HCT116 (cell line): ENCODE results near the gene KRT39. TPM values are rescaled to one million over a fixed set of nuclear protein-coding genes. Genes with fewer than 3 reads are reported as not detected.
A peak's percentile ranks its signal among the peaks of the same experiment; 100 is the strongest.

Source experiments
- ATAC-seq: fragments of 200-7000 bp; cut with Tn5 transposase; 2 replicates; pipeline ENCODE4 v1.9.1; 2020; ENCODE audit warnings: mild to moderate bottlenecking, moderate library complexity
- BruUV-seq: library from RNA; stranded (reverse); fragments of 400-500 nt; replicated peaks from 2 replicates; lab custom pipeline; 2021; lab: Mats Ljungman, UMichigan
- CTCF ChIA-PET: fragments of 300-600 bp; sonication (Branson Sonifier 250); formaldehyde crosslinking; loops from one replicate; lab custom pipeline; 2021; ENCODE audit warnings: antibody characterized with exemption; lab: Charles Lee
- POLR2A ChIA-PET: fragments of 300-600, 350-600 bp; sonication (Branson Sonifier 250); formaldehyde crosslinking; loops from one replicate; lab custom pipeline; 2021; ENCODE audit warnings: antibody characterized with exemption; lab: Charles Lee
- RAD21 ChIA-PET, 2 experiments: fragments of 300-600 bp; sonication (Branson Sonifier 250); formaldehyde crosslinking; loops; one replicate each; lab custom pipeline; 2023; ENCODE audit warnings: low total read pairs in 2 of 2; ENCODE audit not compliant: uncharacterized antibody in 2 of 2, unreplicated experiment in 2 of 2, low non-redundant PET in 1 of 2; lab: Charles Lee
- DNase-seq: peaks from one replicate; pipeline ENCODE4 v3.0.0-alpha.2; 2010; ENCODE audit warnings: low read depth, low spot score
- H2AFZ ChIP-seq: fragments of 200-600 bp; shearing (Covaris generic), sonication (generic); 2 replicates; pipeline ENCODE4 v1.6.1; 2017; ENCODE audit warnings: low read depth, mixed run types, mixed read lengths, antibody characterized with exemption, low read length; ENCODE audit not compliant: poor library complexity, severe bottlenecking
- H3K27ac ChIP-seq: 2 replicates; pipeline ENCODE4 v1.5.1; 2012; ENCODE audit warnings: low read depth, low read length
- H3K27me3 ChIP-seq: fragments of 200-600 bp; sonication (generic); 2 replicates; pipeline ENCODE4 v1.6.1; 2016; ENCODE audit warnings: mixed run types, low read length, mixed read lengths; ENCODE audit not compliant: insufficient read depth
- H3K36me3 ChIP-seq, 2 experiments: fragments of 200-500 bp in 1 of 2; fragments of 200-600 bp in 1 of 2; sonication (Bioruptor generic) in 1 of 2; sonication (generic) in 1 of 2; 2 replicates each; pipeline versions ENCODE4 v1.5.1 to v1.6.1; 2014 to 2016; ENCODE audit warnings: low read length in 2 of 2, inconsistent platforms in 1 of 2, mixed read lengths in 1 of 2, mixed run types in 1 of 2; ENCODE audit not compliant: insufficient read depth in 2 of 2, control insufficient read depth in 1 of 2
- H3K4me1 ChIP-seq, 2 experiments: fragments of 200-600 bp in 1 of 2; sonication (generic) in 1 of 2; 2 replicates each; pipeline versions ENCODE4 v1.5.1 to v1.6.1; 2012 to 2017; ENCODE audit warnings: low read length in 2 of 2, inconsistent platforms in 1 of 2, mild to moderate bottlenecking in 1 of 2, mixed read lengths in 1 of 2, mixed run types in 1 of 2, moderate library complexity in 1 of 2; ENCODE audit not compliant: insufficient read depth in 2 of 2, control insufficient read depth in 1 of 2
- H3K4me2 ChIP-seq: fragments of 200-600 bp; sonication (generic); 2 replicates; pipeline ENCODE4 v1.6.1; 2017; ENCODE audit warnings: mixed run types, low read length, mixed read lengths
- H3K4me3 ChIP-seq, 2 experiments: fragments of 200-600 bp in 1 of 2; sonication (generic) in 1 of 2; replicated peaks in 1 of 2; 2 replicates each; pipeline ENCODE4 v1.5.1; 2011 to 2016; ENCODE audit warnings: low read length in 2 of 2, control low read depth in 1 of 2, low read depth in 1 of 2, mild to moderate bottlenecking in 1 of 2, mixed read lengths in 1 of 2, mixed run types in 1 of 2
- H3K79me2 ChIP-seq: fragments of 200-600 bp; sonication (generic); 2 replicates; pipeline ENCODE4 v1.6.1; 2017; ENCODE audit warnings: mild to moderate bottlenecking, mixed run types, low read length, moderate library complexity, mixed read lengths; ENCODE audit not compliant: insufficient read depth
- H3K9ac ChIP-seq: fragments of 200-600 bp; sonication (generic); 2 replicates; pipeline ENCODE4 v1.6.1; 2016; ENCODE audit warnings: low read length, mixed read lengths
- H3K9me2 ChIP-seq: fragments of 200-600 bp; sonication (generic), shearing (Covaris generic); 2 replicates; pipeline ENCODE4 v1.6.1; 2017; ENCODE audit warnings: mixed run types, mild to moderate bottlenecking, moderate library complexity; ENCODE audit not compliant: insufficient read depth
- H3K9me3 ChIP-seq, 2 experiments: fragments of 200-500 bp in 1 of 2; fragments of 200-600 bp in 1 of 2; sonication (Bioruptor generic) in 1 of 2; sonication (generic) in 1 of 2; 2 replicates each; pipeline ENCODE4 v1.6.1; 2014 to 2017; ENCODE audit warnings: low read length in 2 of 2, mixed read lengths in 2 of 2, inconsistent platforms in 1 of 2, low read depth in 1 of 2, mild to moderate bottlenecking in 1 of 2, mixed run types in 1 of 2, moderate library complexity in 1 of 2; ENCODE audit not compliant: control insufficient read depth in 1 of 2, insufficient read depth in 1 of 2
- H4K20me1 ChIP-seq: fragments of 200-600 bp; sonication (generic), shearing (Covaris generic); 2 replicates; pipeline ENCODE4 v1.6.1; 2017; ENCODE audit warnings: mixed run types, mild to moderate bottlenecking, moderate library complexity; ENCODE audit not compliant: insufficient read depth
- CBX3 ChIP-seq: IDR thresholded peaks from 2 replicates; pipeline ENCODE4 v1.6.1; 2012; ENCODE audit warnings: low read depth
- EGR1 ChIP-seq: IDR thresholded peaks from 2 replicates; pipeline ENCODE4 v1.6.1; 2012; ENCODE audit warnings: low read depth
- EZH2 ChIP-seq: fragments of 200-600 bp; sonication (generic); IDR thresholded peaks from 2 replicates; pipeline ENCODE4 v1.6.1; 2017; ENCODE audit warnings: antibody characterized with exemption, mixed run types
- EZH2phosphoT487 ChIP-seq: fragments of 200-600 bp; IDR thresholded peaks from 2 replicates; pipeline ENCODE4 v1.6.1; 2018; ENCODE audit warnings: antibody characterized with exemption, borderline replicate concordance
- FOSL1 ChIP-seq: IDR thresholded peaks from 2 replicates; pipeline ENCODE4 v1.6.1; 2012; ENCODE audit warnings: low read depth
- JUND ChIP-seq: IDR thresholded peaks from 2 replicates; pipeline ENCODE4 v1.6.1; 2012
- POLR2AphosphoS5 ChIP-seq: IDR thresholded peaks from 2 replicates; pipeline ENCODE4 v1.6.1; 2011; ENCODE audit warnings: mild to moderate bottlenecking, low read depth, low read length, moderate library complexity
- RAD21 ChIP-seq: IDR thresholded peaks from 2 replicates; pipeline ENCODE4 v1.6.1; 2012; ENCODE audit warnings: low read depth, mild to moderate bottlenecking
- SIN3A ChIP-seq: IDR thresholded peaks from 2 replicates; pipeline ENCODE4 v1.6.1; 2012; ENCODE audit warnings: low read depth
- SP1 ChIP-seq: IDR thresholded peaks from 2 replicates; pipeline ENCODE4 v1.6.1; 2012; ENCODE audit warnings: low read depth
- SRF ChIP-seq: IDR thresholded peaks from 2 replicates; pipeline ENCODE4 v1.6.1; 2012; ENCODE audit warnings: low read depth
- TCF7L2 ChIP-seq: IDR thresholded peaks from 2 replicates; pipeline ENCODE4 v1.7.0; 2011; ENCODE audit warnings: borderline replicate concordance, inconsistent platforms; ENCODE audit not compliant: insufficient read depth, insufficient read length; ENCODE audit errors: extremely low read depth
- ZFX ChIP-seq: fragments of 450-650 bp; IDR thresholded peaks from 2 replicates; pipeline ENCODE4 v1.6.1; 2017
- ZNF274 ChIP-seq: fragments of 200-500 bp; sonication (Bioruptor generic); IDR thresholded peaks from 2 replicates; pipeline ENCODE4 v1.6.1; 2014; ENCODE audit warnings: mild to moderate bottlenecking, low read depth, low read length, inconsistent platforms
- intact Hi-C: fragments of 100-400 bp; cut with micrococcal nuclease; formaldehyde crosslinking; loops from 2 replicates; pipeline ENCODE4 v1.10.0; 2022
- total RNA-seq: library from RNA; stranded (reverse); gene quantifications from one replicate; pipeline ENCODE4 v1.2.1, GENCODE V29; 2021; ENCODE audit not compliant: unreplicated experiment
- TF ChIP-seq, protein P1 (sequence below): IDR thresholded peaks from 2 replicates; pipeline ENCODE4 v1.6.1; 2012
- TF ChIP-seq, protein P2 (sequence below): IDR thresholded peaks from 2 replicates; pipeline ENCODE4 v1.6.1; 2012; ENCODE audit warnings: low read depth

KRT39 gene
- total RNA-seq, 1 experiment from 2014 or later: not detected

GRCh38 chr17:40997361-40997760 is 30.6 kb upstream of the KRT39 start:
- H3K27me3 ChIP-seq: no peaks in the 10 kb centered on the region
- no peak overlapping the region for H3K4me3 ChIP-seq
- BruUV-seq: no TSS peak
- H3K79me2 ChIP-seq: no peaks in the 10 kb centered on the region
- peak overlapping the region; percentile 64 for H2AFZ ChIP-seq
- H4K20me1 ChIP-seq: no peaks in the 10 kb centered on the region
- ATAC-seq: no peak; the same call in 1 of the 2 replicates
- ChIA-PET CTCF (no interaction called here), POLR2A (interaction anchor here (0.8 kb wide), 1 partner anchor 41 kb away, joined by 3 read pairs; no protein-coding TSS in a partner anchor), RAD21 (no interaction called here)
- H3K4me2 ChIP-seq: 0 out of 2 replicates have a peak overlapping the region, but pooled peaks have one; percentile 22
- no peak overlapping the region for H3K27ac ChIP-seq
- intact Hi-C loops: no loop called here
- peaks cover 0 to 4% of the 10 kb centered on the region in 2 experiments; a peak in 1 of 4 replicates for H3K9me3 ChIP-seq
- no peaks in the 10 kb centered on the region for H3K36me3 ChIP-seq
- no peak for DNase-seq
- no peak overlapping the region for H3K9ac ChIP-seq
- TF ChIP-seq ZNF274 (no peak), EGR1 (no peak), JUND (no peak), POLR2AphosphoS5 (no peak), ZFX (no peak), RAD21 (no peak), EZH2phosphoT487 (no peak)
- TF ChIP-seq, protein P1, sequence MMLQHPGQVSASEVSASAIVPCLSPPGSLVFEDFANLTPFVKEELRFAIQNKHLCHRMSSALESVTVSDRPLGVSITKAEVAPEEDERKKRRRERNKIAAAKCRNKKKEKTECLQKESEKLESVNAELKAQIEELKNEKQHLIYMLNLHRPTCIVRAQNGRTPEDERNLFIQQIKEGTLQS: no peak
- peaks cover 5 to 18% of the 10 kb centered on the region in 2 experiments; a peak in 3 of 4 replicates for H3K4me1 ChIP-seq
- H3K9me2 ChIP-seq: no peaks in the 10 kb centered on the region; the same call in 1 of the 2 replicates

DNA sequence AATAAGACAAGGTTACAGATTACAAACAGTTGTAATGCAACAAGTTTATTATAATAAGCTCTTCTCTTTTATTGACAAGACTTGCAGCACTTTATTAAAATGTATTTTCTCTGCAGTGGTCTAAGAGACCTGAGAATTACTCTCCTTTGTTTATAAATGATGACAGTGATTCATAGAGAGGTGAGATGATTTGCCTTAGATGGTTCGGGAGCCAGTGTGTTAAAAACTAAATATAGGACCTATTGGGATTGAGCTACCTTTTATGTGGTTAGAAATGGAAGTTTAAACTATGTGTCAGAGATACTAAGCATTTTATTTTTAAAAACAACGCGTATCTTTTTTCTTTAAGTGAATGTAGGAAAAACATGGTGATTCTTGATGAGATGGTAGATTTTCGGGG is 30.1 kb upstream of the KRT39 start:
- H3K9me2 ChIP-seq: no peaks in the 10 kb centered on the region; the same call in 1 of the 2 replicates
- no peak overlapping the region for H3K27ac ChIP-seq
- DNase-seq (no peak), ATAC-seq (no peak)
- H3K27me3 ChIP-seq: no peaks in the 10 kb centered on the region
- no TSS peak for BruUV-seq
- ChIA-PET RAD21 (no interaction called here), POLR2A (interaction anchor here (0.8 kb wide), 1 partner anchor 40 kb away, joined by 3 read pairs; no protein-coding TSS in a partner anchor), CTCF (no interaction called here)
- peak overlapping the region; percentile 64 for H2AFZ ChIP-seq
- H3K4me1 ChIP-seq: peaks cover 5 to 19% of the 10 kb centered on the region in 2 experiments; a peak in 3 of 4 replicates
- peaks cover 0 to 4% of the 10 kb centered on the region in 2 experiments; a peak in 1 of 4 replicates for H3K9me3 ChIP-seq
- peak overlapping the region; percentile 22; the same call in 1 of the 2 replicates for H3K4me2 ChIP-seq
- no peaks in the 10 kb centered on the region for H3K36me3 ChIP-seq
- no peaks in the 10 kb centered on the region for H4K20me1 ChIP-seq
- intact Hi-C loops: no loop called here
- H3K4me3 ChIP-seq: no peak overlapping the region
- H3K9ac ChIP-seq: no peak overlapping the region
- no peaks in the 10 kb centered on the region for H3K79me2 ChIP-seq
- TF ChIP-seq SP1 (peak; percentile 28; the same call in 1 of the 2 replicates), TCF7L2 (no peak), FOSL1 (peak; percentile 46; the same call in 1 of the 2 replicates), SRF (peak; percentile 62; the same call in 1 of the 2 replicates), SIN3A (no peak), POLR2AphosphoS5 (no peak), RAD21 (no peak), CBX3 (no peak), ZFX (no peak), EZH2phosphoT487 (no peak), EZH2 (no peak), JUND (peak; percentile 57)
- TF ChIP-seq, protein P2, sequence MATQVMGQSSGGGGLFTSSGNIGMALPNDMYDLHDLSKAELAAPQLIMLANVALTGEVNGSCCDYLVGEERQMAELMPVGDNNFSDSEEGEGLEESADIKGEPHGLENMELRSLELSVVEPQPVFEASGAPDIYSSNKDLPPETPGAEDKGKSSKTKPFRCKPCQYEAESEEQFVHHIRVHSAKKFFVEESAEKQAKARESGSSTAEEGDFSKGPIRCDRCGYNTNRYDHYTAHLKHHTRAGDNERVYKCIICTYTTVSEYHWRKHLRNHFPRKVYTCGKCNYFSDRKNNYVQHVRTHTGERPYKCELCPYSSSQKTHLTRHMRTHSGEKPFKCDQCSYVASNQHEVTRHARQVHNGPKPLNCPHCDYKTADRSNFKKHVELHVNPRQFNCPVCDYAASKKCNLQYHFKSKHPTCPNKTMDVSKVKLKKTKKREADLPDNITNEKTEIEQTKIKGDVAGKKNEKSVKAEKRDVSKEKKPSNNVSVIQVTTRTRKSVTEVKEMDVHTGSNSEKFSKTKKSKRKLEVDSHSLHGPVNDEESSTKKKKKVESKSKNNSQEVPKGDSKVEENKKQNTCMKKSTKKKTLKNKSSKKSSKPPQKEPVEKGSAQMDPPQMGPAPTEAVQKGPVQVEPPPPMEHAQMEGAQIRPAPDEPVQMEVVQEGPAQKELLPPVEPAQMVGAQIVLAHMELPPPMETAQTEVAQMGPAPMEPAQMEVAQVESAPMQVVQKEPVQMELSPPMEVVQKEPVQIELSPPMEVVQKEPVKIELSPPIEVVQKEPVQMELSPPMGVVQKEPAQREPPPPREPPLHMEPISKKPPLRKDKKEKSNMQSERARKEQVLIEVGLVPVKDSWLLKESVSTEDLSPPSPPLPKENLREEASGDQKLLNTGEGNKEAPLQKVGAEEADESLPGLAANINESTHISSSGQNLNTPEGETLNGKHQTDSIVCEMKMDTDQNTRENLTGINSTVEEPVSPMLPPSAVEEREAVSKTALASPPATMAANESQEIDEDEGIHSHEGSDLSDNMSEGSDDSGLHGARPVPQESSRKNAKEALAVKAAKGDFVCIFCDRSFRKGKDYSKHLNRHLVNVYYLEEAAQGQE: no peak
